ENCODE results near the gene SLC17A2.

Gene SLC17A2, protein sequence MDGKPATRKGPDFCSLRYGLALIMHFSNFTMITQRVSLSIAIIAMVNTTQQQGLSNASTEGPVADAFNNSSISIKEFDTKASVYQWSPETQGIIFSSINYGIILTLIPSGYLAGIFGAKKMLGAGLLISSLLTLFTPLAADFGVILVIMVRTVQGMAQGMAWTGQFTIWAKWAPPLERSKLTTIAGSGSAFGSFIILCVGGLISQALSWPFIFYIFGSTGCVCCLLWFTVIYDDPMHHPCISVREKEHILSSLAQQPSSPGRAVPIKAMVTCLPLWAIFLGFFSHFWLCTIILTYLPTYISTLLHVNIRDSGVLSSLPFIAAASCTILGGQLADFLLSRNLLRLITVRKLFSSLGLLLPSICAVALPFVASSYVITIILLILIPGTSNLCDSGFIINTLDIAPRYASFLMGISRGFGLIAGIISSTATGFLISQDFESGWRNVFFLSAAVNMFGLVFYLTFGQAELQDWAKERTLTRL

DNA sequence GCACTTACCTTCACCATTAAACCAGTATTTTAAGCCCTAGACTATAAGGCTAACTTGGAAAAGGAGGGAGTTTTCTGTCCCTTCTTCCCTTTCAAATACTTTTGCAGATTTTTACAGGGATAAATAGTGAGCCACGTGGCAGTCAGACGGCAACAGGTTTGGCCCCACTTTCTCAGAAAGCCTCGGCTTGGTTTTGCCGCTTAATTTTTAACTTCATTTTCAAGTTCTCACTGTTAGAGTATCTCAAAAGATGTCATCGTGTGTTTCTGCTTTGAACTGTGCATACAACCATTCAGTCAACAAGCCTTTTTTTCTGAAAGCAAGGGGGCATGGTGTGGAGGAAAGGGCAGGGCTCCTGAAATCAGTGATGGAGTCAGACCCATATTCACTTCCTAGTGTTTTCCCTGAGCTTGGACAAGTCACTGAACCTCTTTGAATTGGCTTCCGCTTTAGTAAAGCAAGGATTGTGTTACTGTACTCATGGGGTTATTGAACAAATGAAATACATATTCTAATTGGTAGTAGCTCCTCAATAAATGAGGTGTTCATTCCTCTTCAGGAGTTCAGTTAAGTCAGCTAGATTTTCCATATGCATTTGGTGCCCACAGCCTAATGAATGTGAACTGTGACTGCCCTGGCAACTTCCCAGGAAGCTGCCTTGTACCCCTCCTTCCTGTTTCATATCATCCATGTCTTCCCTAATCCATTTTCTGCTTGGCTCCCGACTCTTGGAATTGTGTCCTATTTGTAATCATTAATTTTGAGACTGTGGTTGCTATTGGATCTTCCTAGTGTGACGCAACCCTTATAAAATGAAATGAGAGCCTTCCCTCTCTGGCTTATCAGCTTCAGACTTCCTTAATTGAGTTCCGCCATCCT lies at the start of gene SLC17A2:
Gene SLC17A2 (minus strand): TSS at position 160 of the 879 bp plus-strand sequence. CDS start 4,895 bp downstream, outside the sequence.
- no peak for DNase-seq

DNA sequence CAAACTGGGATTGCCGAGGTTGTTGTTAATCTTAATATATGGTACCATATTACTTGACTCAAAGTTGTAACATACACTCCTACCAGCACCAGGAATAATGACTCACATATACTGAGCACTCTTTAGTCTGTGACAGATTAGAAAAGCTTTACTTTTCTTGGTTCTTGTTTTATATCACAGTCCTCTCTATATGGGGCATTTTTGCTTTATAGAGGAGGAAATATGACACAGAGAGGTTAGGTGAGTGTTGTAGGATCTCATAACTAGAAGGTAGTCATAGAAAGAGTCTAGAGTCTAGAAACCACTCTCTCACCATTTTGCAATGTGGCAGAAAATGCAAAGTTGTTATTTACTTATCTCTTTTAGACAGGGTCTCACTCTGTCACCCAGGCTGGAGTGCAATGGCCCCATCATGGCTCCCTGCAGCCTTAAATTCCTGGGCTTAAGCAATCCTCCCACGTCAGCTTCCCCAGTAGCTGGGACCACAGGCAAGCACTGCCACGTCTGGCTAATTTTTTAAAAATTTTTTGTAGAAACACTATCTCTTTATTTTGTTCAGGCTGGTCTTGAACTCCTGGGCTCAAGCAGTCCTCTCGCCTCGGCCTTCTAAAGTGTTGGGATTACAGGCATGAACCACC lies 45.6 kb upstream of the SLC17A2 start:
- no peak for DNase-seq

DNA sequence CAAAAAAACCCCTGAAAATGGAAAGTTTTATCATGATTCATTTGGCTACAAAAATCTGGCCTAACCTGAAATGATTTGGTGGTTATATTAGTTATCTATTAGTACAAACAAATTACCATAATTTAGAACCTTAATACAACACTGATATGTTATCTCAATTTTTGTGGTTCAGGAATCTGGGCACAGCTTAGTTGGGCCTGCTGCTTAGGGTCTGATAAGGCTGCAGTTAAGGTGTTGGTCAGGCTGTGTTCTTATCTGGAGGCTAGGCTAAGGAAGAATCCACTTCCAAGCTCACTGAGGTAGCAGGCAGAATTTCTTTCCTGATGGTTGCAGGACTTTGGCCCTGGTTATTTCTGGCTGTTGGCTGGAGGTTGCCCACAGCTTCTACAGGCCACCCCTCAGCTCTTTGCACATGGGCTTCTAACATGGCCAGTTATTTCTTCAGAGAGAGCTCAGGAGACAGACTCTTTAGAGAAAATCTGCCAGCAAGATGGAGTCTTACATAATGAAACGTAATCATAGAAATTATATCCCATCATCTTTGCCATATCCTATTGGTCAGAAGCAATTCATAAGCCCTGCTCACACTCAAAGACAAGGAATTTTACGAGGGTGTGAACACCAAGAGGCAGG lies 43.5 kb upstream of the SLC17A2 start:
- no peak for DNase-seq

DNA sequence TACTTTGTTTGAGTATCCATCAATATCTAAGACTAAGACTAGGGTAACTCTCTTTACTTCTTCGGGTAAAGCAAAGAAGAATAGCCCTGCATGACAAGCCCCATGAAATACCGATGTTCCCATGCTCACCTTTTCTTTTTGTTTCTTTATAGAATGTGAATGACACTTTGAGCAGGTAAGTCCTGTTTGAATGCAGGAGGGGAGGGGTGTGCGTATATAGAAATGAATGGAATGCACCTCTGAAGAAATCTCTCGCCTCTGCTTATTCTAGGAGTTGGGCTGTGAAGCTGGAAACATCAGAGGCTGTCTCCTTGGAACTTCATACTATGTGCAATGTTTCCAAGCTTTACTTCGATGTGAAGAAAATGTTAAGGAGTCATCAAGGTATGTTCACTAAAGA lies 42.4 kb upstream of the SLC17A2 start:
- DNase-seq = no peak

DNA sequence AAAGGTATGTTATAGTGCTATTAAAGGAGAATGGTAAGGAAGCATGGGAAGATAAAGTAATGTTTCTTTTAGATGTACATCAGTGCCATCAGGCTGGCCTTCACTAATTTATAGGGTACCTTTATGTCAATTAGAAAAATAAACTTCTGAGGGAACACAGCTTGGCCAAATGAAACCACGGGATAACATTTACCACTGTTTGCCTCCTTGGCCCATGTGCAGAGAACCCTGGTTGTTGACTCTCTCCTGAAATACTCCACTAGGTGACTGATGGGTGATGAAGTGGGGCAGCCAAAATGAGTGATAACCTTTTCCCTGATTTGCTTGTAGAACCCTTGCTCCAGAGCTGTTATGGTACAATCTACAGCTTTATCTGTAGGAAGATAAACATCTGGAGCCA lies 41.6 kb upstream of the SLC17A2 start:
- no peak for DNase-seq

DNA sequence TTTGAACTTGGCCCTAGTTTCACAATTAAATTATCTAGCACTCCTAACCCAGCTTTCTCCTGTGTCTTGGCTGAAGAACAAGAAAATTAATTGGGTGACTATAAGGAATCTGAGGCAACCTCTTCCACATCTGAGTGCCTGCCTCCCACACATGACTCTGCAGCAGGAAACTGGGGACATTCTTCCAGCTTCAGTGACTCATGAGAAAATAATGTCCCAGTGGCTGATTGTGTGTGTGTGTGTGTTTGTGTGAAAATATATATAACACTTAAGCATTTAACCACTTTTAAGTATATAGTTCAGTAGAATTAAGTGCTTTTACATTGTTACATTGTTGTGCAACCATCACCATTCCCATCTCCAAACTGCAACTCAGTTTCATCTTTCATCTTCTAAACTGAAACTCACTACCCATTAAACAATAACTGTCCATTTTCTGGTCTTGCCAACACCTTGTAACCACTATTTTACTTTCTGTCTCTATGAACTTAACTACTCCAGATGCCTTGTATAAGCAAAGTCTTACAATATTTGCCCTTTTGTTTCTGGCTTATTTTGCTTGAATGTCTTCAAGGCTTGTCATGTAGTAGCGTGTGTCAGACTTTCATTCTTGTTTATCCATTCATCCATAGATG lies 40.8 kb upstream of the SLC17A2 start:
- peak; percentile 78 for DNase-seq

DNA sequence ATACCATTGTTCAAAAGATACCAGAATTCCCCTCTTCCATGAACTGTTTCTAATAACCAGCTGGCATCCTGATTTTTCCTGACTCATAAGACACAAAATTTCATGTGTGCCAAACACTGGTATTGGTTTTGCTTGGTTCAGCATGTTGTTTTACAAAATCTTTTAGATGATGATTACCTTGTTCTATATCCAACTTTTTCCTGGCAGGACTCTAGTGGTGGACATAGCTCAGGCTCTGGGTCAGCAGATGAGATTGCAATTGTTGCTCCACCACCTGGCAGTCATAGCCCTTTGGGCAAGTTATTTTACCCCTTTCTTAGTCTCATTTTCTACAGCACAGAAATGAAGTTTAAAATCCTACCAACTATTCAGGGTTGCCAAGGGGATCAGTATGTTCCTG lies 38.3 kb upstream of the SLC17A2 start:
- no peak for DNase-seq

DNA sequence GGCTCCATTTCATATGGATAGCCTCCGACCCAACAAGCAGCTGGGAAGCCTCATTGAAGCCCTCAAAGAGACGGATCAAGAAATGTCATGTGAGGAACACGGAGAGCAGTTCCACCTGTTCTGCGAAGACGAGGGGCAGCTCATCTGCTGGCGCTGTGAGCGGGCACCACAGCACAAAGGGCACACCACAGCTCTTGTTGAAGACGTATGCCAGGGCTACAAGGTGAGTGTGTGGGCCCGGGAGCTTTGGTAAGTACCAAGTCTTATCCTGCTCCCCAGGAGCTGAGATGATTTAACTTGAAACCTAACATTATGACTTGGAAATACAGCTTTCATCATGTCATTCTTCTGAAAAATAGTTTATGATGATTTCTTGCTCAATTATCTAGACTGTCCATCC lies 36.2 kb upstream of the SLC17A2 start:
- no peak for DNase-seq

DNA sequence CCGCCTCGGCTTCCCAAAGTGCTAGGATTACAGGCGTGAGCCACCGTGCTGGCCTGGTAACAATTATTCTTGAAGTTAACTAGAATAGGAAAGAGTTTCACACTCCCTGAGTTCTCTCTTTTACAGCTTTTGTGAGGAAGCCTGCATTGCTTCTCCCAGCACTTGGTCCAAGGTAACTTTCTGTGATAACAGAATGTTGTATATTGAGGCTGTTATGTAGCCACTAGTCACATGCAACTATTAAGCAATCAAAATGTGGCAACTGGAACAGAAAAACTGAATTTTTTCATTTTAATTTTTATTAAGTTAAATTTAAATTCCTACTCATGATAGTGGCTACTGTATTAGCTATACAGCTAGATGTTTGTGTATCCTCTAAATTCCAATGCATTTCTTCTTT lies 34.6 kb upstream of the SLC17A2 start:
- DNase-seq = peak; percentile 19

DNA sequence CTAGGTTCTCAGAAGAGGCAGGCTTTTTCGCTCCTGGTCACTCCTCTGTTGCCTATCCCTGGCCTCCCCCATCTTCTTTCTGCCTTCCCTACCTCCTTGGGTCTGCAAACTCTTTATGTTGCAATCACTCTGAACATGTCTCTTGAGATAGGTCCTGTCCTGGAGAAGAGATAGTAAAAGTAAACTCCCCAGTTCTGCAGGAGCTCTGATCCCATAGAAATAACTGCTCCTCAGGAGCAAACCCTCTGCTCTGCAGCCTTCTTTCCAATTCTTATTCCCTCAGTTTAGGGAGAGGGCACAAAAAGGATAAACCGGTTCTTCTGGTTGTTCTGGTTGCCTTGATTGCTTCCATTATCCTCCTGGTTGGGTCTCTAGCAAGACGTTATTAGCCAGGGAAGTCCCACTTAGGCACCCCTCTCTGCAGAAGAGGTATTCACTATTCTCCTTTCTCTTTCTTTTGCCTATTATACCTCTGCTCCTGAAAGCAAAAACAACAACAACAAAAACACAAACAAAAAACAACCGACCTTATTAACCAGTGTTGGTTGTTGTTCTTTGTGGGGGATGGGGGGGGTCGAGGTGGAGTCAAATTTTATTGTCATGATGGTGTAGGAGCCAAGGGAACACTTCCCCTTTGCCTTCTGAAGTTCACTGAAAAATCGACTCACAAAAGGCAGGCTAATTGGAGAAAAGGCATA lies 33.1 kb upstream of the SLC17A2 start:
- peak; percentile 56 for DNase-seq

DNA sequence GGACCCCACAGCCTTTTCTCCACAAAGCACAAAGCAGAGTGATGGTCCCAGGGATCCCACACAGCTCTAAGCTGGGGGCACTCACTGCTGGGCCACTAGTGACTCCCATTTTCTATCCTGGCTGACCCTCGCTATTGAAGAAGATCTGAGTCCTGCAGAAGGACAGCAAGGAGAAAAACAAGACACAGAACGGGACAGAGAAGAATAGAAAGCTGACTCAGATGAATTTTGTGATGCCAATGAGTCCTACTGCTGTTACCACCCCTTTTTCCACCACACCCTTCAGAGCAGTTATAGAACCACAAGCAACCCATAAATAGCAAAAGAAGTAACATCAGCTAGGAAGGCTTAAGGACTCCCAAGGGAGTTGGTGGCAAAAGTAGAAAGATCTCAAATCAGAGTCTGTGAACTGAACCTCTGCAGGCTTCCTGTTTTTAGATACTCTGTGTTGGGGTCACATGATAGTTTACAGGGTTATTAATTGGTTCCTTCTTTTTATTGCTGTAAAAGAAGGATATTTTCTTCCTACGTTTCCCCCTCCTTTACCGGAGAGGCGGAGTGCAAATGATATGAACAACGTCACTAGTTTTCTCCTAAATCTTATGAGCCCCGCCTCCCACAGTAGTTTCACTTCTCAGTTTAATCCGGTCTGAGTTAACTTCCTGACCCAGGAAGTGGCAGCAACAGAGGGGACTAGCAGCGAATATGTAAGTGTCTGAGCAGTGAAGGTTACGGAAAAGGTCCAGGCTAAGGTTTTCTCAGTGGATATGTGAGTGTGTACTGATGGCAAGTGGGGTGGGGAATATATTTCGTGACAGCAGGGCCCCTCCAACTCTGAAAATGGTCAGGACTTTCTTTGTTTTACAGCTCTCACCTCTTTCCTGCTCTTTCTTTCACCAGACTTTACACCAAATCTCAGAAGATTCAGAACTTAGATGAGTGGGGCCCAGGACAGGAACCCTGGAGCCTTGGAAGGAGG lies 31.9 kb upstream of the SLC17A2 start, which contains the start of gene TRIM38:
Gene TRIM38 (plus strand): TSS at position 654 of the 979 bp plus-strand sequence. CDS start 3,721 bp downstream, outside the sequence.
- DNase-seq = peak; percentile 97

DNA sequence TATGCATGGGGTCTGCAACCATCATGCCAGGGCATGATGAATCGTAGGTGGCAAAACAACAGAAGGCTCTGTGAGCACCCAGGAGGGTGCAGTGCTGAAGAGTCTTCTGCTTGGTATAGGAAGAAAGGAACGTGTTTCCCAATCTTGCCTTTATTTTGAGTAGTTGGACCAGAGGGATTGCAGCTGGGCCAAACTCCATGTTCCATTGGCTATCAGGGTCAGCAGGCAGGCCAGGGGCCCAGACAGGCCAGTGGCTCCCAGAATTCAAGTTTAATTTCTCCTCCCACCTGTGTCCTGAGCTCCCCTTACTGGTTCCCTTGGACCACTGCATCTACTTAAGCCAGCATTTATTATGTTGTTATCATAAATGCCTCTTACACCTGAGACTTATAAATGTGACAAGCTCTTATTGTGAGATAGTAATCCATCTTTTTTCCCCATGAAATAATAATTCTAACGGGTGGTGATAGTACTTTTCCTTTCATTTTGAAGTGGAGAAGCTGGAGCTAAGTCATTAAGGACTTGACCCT lies 31.2 kb upstream of the SLC17A2 start:
- DNase-seq = peak; percentile 13

DNA sequence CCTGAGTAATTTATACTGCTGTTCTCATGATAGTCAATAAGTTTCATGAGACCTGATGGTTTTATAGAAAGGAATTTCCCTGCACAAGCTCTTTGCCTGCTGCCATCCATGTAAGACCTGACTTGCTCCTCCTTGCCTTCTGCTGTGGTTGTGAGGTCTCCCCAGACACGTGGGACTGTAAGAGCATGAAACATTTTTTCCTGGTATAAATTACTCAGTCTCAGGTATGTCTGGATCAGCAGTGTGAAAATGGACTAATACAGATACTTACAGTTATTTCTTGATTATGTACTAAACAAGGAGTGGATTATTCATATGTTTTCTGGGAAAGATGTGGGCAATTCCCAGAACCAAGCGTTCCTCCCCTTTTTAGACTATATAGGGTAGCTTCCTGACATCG lies 30.2 kb upstream of the SLC17A2 start:
- no peak for DNase-seq

DNA sequence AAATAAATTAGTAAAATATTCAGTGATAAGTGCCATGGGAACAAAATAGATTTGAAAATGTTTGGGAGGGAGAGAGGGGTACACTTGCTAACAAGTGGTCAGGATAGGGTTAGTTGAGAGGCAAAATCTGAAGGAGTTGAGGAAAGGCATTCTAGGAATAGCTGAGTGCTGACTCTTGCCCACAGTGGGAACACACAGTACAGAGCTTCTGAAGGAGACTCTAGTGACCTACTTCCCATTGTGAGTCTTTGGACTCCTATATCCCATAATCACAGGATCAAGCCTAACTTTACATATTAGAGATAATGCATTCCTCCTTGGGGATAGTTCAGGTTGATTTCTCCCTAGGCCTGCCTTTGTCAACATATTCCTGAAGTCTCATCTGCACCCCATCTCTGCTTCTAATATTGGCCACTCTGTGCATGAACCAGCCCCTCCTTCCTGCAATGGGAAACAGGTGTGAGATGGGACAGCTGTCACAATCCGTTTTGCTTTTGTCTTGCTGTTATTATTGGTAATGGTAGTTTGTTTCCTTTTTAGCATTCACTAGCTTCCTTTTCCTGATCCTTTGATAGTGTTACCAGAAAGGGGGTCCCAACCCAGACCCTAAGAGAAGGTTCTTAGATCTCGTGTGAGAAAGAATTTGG lies 29.5 kb upstream of the SLC17A2 start:
- DNase-seq = no peak

DNA sequence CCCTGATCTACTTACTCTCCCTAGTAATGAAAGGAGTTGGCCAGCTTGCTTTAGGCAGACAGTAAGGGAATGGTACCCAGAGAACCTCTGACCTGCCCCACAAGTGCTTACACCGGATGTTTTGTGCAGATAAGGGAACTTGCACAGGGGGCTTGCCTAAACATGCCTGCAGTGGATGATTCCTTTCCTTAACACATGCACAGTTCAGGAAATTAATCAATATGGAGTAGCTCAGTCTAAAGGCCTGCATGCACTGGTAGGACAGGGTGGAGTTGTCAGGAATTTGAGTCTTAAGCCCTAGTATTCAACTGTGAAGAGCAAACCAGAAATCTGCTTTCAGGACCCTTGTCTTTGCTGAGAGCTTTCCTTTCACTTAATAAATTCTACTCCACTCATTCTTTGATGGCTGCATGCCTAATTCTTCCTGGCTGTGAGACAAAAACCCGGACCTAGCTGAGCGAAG lies 28.2 kb upstream of the SLC17A2 start:
- DNase-seq = no peak

DNA sequence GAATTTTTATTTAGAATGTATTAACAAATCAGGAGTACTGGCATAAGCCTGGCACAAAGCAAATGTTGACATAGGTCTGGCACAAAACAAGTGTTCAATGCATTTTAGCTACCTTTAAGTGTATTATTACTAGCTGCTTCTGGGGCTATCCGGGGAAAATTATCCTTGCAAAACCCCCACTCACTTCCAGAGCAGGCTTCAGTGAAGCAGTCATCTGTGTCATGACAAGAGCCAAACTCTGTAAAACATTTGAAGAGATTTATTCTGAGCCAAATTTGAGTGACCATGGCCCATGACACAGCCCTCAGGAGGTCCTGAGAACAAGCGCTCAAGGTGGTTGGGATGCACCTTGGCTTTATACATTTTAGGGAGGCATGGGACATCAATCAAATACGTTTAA lies 25.7 kb upstream of the SLC17A2 start:
- DNase-seq = no peak

DNA sequence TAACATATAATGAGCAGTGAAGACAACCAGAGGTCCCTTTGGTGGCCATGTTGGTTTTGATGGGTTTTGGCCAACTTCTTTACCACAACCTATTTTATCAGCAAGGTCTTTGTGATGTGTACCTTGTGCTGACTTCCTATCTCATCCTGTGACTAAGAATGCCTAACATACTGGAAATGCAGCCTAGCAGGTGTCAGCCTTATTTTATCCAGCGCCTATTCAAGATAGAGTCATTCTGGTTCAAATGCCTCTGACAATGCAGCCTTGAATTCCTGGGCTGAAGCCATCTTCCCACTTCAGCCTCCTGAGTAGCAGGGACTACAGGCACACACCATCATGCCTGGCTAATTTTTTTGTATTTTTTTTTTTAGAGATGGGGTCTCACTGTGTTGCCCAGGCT lies 24.3 kb upstream of the SLC17A2 start:
- no peak for DNase-seq

DNA sequence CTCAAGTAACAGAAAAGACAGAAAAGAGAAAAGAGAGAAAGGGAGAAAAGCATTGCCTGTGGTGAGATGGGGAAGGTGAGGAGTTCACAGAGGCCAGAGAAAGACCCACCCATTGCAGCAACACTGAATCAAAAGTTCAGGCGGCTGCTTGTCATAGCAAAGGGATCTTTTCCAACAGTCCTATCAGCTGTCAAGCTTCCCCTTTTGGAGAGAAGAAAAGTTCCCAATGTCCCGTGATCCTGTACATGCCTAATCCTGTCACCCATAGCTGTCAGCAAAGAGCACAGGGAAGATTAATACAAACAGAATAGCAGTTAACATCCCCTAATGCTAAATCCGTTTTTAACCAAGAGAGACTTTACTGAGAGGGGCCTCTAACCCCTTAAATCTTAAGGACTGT lies 23.2 kb upstream of the SLC17A2 start:
- DNase-seq = peak; percentile 15

DNA sequence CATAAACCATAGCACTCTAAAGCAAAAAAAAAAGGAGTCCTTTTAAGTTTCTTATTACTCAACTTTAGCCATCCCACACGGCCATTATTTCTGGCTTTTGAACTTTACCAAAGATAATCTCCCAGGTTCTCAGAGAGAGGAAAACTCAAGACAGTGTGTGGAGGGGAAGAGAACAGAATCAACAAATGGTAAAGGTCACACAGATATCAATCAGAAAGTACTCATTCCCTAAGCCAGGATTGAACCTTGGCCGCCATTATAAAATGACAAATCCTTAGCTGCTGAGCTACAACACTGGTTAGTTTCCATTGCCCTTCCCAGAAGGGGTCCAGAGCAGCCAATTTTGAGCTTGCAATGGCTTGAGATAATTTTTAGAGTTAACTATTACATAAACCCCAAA lies 22.0 kb upstream of the SLC17A2 start:
- DNase-seq = no peak
